ENCODE results near the gene PRRT1. TPM values are rescaled to one million over a fixed set of nuclear protein-coding genes. Genes with fewer than 3 reads are reported as not detected.
A peak's percentile ranks its signal among the peaks of the same experiment; 100 is the strongest.

Gene PRRT1
- total RNA-seq, 2 experiments from 2014 or later = 0.47 to 2.4 TPM

DNA sequence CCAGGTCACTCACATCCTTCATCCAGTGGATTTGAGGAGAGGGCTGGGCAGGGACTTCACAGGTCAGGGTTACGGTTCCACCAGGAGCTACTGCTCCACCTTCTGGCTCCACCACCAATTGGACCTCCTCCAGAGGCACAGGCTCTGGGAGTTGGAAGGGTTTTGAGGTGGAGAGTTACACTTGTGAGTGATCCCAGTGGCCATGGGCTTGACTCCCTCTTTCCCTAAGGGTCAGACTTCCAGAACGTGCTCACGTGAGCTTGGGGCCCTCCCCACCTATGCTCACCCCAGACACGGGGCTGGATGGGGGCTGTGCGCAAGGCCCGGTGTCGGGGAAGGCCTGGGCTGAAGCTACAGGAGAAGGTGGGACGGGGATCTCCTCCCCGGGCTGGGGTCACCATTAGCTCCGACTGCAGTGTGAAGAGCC, 30.8 kb upstream of the PRRT1 start:
- TF ChIP-seq EZH2phosphoT487 (IDR thresholded peaks at IDR 0.05; ENCODE audit: borderline replicate concordance, low read depth, low read length) = no peak
- TF ChIP-seq, protein P1, sequence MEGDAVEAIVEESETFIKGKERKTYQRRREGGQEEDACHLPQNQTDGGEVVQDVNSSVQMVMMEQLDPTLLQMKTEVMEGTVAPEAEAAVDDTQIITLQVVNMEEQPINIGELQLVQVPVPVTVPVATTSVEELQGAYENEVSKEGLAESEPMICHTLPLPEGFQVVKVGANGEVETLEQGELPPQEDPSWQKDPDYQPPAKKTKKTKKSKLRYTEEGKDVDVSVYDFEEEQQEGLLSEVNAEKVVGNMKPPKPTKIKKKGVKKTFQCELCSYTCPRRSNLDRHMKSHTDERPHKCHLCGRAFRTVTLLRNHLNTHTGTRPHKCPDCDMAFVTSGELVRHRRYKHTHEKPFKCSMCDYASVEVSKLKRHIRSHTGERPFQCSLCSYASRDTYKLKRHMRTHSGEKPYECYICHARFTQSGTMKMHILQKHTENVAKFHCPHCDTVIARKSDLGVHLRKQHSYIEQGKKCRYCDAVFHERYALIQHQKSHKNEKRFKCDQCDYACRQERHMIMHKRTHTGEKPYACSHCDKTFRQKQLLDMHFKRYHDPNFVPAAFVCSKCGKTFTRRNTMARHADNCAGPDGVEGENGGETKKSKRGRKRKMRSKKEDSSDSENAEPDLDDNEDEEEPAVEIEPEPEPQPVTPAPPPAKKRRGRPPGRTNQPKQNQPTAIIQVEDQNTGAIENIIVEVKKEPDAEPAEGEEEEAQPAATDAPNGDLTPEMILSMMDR (conservative IDR thresholded peaks at IDR 0.05; ENCODE audit: low read length) = no peak
- Histone ChIP-seq H3K9me3 (ENCODE audit: low read length) (no peaks in the 10 kb centered on the region), H3K9me2 (ENCODE audit: insufficient read depth, low read length) (no peaks in the 10 kb centered on the region), H3K4me2 (ENCODE audit: low read length) (no peak overlapping the region), H3K27ac (ENCODE audit: low read depth, low read length, poor library complexity, severe bottlenecking) (no peak overlapping the region), H3K4me3 (ENCODE audit: low read depth, low read length, poor library complexity, severe bottlenecking) (no peak overlapping the region), H4K20me1 (ENCODE audit: insufficient read depth, low read length) (no peaks in the 10 kb centered on the region), H2AFZ (ENCODE audit: low read length) (no peak overlapping the region), H3K36me3 (ENCODE audit: insufficient read depth, low read length) (peaks cover 52% of the 10 kb centered on the region), H3K4me1 (ENCODE audit: insufficient read depth, low read length, poor library complexity, severe bottlenecking) (peaks cover 31% of the 10 kb centered on the region), H3K79me2 (ENCODE audit: insufficient read depth, low read depth, low read length) (no peaks in the 10 kb centered on the region; the same call in 1 of the 2 replicates)
- no peak for DNase-seq (ENCODE audit: low spot score)
- ChIA-PET CTCF (ENCODE audit: unreplicated experiment) (no interaction called here), POLR2A (no interaction called here)
- intact Hi-C loops (cut with micrococcal nuclease; ENCODE audit: unreplicated experiment) = no loop called here
- no TSS peak for BruUV-seq (replicated peaks)

DNA sequence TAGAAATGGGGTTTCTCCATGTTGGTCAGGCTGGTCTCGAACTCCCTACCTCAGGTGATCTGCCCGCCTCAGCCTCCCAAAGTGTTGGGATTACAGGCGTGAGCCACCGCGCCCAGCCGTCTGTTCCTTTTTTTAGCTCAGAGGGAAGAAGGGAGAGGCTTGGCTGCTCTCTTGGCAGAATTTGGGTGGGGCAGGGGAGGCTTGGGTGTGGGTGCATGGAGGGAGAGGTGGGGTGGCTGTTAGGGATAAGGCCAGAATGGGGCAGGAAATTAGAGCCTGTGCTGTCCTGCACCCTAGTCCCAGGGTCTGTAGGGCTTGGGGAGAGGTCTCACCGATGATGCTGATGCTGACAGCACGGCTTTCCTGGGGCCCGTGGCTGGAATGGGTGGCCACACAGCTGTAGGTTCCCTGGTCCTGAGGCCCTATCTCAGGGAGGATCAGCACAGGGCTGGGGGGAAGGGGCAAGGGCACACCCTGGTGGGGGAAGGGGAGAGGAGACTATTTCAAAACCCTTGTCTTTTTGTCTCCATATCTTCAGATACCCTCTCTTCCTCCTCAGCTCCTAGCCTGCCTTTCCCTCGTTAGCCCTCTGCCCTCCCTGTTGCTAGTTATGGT, 30.3 kb upstream of the PRRT1 start:
- Histone ChIP-seq H3K4me1 (ENCODE audit: insufficient read depth, low read length, poor library complexity, severe bottlenecking) (peaks cover 31% of the 10 kb centered on the region), H4K20me1 (ENCODE audit: insufficient read depth, low read length) (no peaks in the 10 kb centered on the region), H3K4me3 (ENCODE audit: low read depth, low read length, poor library complexity, severe bottlenecking) (no peak overlapping the region), H3K4me2 (ENCODE audit: low read length) (no peak overlapping the region), H3K79me2 (ENCODE audit: insufficient read depth, low read depth, low read length) (no peaks in the 10 kb centered on the region; the same call in 1 of the 2 replicates), H3K27ac (ENCODE audit: low read depth, low read length, poor library complexity, severe bottlenecking) (no peak overlapping the region), H3K36me3 (ENCODE audit: insufficient read depth, low read length) (peaks cover 47% of the 10 kb centered on the region), H2AFZ (ENCODE audit: low read length) (no peak overlapping the region), H3K9me3 (ENCODE audit: low read length) (no peaks in the 10 kb centered on the region), H3K9me2 (ENCODE audit: insufficient read depth, low read length) (no peaks in the 10 kb centered on the region)
- POLR2A ChIA-PET = interaction anchor here (1.1 kb wide), 1 partner anchor 11 kb away, joined by 3 read pairs; the partner anchor contains the start of gene GPSM3
- no TSS peak for BruUV-seq (replicated peaks)
- intact Hi-C loops (cut with micrococcal nuclease; ENCODE audit: unreplicated experiment) = no loop called here
- TF ChIP-seq, protein P1 (conservative IDR thresholded peaks at IDR 0.05; ENCODE audit: low read length) = 0 out of 2 replicates have a peak, but pooled peaks have one; percentile 21
- no peak for TF ChIP-seq EZH2phosphoT487 (IDR thresholded peaks at IDR 0.05; ENCODE audit: borderline replicate concordance, low read depth, low read length)
- CTCF ChIA-PET (ENCODE audit: unreplicated experiment) = no interaction called here
- DNase-seq (ENCODE audit: low spot score) = no peak

DNA sequence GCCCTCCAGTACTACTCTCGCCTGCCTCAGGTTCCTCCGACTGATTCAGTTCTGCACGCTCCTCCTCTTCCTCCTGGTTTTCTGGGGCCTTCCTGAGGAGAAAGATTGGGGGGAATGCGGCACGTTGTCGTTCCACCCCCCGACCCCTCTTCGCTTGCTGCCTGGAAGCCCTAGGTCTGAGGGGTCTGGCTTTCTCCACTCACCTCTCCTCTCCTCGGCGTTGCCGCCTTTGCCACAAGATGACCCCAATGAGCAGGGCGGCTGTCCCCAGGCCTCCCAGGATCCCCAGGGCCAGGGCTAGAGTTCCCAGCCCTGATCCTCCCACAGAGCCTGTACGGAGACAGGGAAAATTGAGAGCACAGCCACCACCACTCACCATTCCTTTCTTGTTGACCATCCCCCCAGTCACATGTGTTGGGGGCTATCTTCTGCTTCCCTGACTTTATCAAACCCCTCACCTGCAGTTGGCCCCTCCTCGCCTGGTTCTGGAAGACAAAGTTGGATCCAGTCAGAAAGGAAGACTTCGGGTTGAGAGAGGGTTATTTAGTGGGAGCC, 29.5 kb upstream of the PRRT1 start:
- Histone ChIP-seq H3K9me3 (ENCODE audit: low read length) (no peaks in the 10 kb centered on the region), H3K9me2 (ENCODE audit: insufficient read depth, low read length) (no peaks in the 10 kb centered on the region), H4K20me1 (ENCODE audit: insufficient read depth, low read length) (no peaks in the 10 kb centered on the region), H3K79me2 (ENCODE audit: insufficient read depth, low read depth, low read length) (no peaks in the 10 kb centered on the region; the same call in 1 of the 2 replicates), H3K27ac (ENCODE audit: low read depth, low read length, poor library complexity, severe bottlenecking) (no peak overlapping the region), H3K36me3 (ENCODE audit: insufficient read depth, low read length) (peaks cover 39% of the 10 kb centered on the region), H3K4me3 (ENCODE audit: low read depth, low read length, poor library complexity, severe bottlenecking) (no peak overlapping the region), H2AFZ (ENCODE audit: low read length) (no peak overlapping the region), H3K4me1 (ENCODE audit: insufficient read depth, low read length, poor library complexity, severe bottlenecking) (peaks cover 31% of the 10 kb centered on the region), H3K4me2 (ENCODE audit: low read length) (no peak overlapping the region)
- BruUV-seq (replicated peaks) = no TSS peak
- ChIA-PET CTCF (ENCODE audit: unreplicated experiment) (no interaction called here), POLR2A (interaction anchor here (1.1 kb wide), 1 partner anchor 12 kb away, joined by 3 read pairs; the partner anchor contains the start of gene GPSM3)
- intact Hi-C loops (cut with micrococcal nuclease; ENCODE audit: unreplicated experiment) = no loop called here
- no peak for TF ChIP-seq EZH2phosphoT487 (IDR thresholded peaks at IDR 0.05; ENCODE audit: borderline replicate concordance, low read depth, low read length)
- TF ChIP-seq, protein P1 (conservative IDR thresholded peaks at IDR 0.05; ENCODE audit: low read length) = no peak
- no peak for DNase-seq (ENCODE audit: low spot score)

Measured in OCI-LY7 (cell line).